Measurements from ENCODE around the gene CPTP.
"Not testable (repeated sequence)": the region's sequence is repeated elsewhere in the genome, so short reads cannot be mapped to it uniquely, and the experiment has no call there.

The CPTP gene

DNA sequence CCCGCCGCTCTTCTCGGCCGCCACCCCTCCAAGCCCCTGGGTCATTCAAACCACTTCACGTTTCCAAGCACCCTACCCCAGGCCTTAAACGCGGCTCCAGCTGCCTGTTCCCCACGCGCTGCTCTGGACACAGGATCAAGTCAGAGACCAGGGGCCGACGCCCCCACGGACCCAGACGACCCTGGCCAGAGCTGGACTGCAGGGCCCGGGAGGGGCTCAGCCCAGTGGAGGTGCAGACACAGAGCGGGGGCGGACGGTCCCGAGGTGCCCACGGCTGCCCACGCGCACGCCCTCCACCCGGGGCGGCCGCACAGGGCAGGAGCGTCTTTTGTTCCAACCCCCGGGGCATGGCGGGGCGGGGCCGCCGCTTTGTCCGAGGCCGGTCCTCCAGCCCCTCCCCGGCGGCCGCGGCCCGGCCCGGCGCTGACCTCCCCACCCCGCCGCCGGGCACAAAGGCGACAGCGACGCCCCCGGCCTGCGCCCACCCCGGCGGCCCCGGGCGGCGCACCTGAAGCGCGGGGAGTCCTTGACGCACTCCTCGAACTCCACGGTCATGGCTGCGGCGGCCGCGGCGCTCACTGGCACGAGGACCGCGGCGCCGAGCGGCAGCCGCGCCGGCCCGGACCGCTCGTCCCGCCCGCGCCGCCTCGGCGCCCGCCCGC is 17.2 kb upstream of the CPTP start:
- no peak for DNase-seq

DNA sequence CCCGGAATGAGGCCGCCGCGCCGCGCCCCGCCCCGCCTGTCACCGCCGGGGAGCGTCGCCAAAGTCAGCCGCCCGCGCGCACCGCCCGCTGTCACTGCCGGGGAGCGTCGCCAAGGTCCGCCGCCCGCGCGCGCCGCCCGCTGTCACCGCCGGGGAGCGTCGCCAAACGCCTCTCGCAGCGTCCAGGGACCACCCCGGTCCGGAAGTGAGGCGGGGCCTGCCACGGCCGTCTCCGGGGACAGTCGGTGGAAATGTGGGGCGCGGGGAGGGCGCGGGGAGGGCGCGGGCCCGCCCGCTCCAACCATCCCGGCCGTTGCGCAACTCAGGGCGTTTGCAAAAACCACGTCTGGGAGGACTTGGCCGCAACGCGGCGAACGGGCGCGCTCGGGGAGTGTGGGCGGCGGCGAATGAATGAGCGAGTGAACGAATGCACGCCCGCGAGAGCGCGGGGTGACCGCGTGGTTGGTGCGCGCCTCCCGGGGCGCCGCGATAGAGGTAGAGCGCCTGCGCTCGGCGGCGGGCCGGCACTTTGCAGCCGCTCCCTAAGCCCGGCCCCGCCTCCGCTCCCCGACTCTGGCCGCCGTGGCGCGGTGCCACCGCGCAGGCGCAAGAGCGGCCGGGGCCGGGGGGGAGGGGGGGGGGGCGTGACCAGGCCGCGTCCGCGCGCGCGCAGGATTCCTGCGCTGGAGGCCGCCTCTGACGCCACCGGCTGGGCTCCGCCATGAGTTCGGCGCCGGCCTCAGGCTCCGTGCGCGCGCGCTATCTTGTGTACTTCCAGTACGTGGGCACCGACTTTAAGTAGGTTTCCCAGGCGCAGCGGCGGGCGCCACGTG is 16.5 kb upstream of the CPTP start, which contains the start of the genes ACAP3 and PUSL1:
Gene ACAP3 (minus strand): TSS at position 8 of the 833 bp plus-strand sequence. CDS start 115 bp downstream, outside the sequence.
Gene PUSL1 (plus strand): TSS at position 675 of the 833 bp plus-strand sequence. CDS start 47 bp downstream, at position 722.
- peak; percentile 91 for DNase-seq

DNA sequence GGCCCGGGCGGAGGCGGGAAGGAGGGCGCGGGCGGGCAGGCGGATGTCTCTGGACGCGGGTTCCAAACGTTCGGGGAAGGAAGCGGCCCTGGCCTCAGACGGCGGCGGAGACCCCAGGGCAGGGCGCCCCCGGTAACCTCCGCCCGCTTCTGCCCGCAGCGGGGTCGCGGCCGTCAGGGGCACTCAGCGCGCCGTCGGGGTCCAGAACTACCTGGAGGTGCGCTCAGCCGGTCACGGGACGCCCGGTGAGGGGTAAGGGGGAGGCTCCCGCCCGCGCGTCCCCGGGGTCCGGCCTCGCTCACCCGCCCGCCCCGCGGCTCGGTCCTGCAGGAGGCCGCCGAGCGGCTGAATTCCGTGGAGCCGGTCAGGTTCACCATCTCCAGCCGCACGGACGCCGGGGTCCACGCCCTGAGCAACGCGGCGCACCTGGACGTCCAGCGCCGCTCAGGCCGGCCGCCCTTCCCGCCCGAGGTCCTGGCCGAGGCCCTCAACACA is 15.8 kb upstream of the CPTP start:
- no peak for DNase-seq

- DNase-seq: peak; percentile 13
Observed at GRCh38 chr1:1309251-1310108, 15.1 kb upstream of the CPTP start.

DNA sequence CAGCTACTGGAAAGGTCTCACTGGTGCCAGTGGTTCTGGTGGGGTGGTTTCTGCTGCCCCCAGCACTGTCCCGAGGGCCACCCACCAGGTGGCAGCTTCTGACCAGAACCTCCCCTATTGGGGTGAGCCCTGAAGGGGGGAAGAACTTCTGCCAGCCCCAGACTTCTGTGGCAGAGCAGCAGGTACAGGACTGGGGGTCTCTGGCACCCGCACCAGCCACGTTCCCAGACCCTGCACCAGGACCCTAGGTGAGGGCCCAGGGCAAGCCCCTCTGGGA is 14.6 kb upstream of the CPTP start:
- no peak for DNase-seq

GRCh38 chr1:1310476-1311053 is 14.0 kb upstream of the CPTP start:
- DNase-seq: no peak

DNA sequence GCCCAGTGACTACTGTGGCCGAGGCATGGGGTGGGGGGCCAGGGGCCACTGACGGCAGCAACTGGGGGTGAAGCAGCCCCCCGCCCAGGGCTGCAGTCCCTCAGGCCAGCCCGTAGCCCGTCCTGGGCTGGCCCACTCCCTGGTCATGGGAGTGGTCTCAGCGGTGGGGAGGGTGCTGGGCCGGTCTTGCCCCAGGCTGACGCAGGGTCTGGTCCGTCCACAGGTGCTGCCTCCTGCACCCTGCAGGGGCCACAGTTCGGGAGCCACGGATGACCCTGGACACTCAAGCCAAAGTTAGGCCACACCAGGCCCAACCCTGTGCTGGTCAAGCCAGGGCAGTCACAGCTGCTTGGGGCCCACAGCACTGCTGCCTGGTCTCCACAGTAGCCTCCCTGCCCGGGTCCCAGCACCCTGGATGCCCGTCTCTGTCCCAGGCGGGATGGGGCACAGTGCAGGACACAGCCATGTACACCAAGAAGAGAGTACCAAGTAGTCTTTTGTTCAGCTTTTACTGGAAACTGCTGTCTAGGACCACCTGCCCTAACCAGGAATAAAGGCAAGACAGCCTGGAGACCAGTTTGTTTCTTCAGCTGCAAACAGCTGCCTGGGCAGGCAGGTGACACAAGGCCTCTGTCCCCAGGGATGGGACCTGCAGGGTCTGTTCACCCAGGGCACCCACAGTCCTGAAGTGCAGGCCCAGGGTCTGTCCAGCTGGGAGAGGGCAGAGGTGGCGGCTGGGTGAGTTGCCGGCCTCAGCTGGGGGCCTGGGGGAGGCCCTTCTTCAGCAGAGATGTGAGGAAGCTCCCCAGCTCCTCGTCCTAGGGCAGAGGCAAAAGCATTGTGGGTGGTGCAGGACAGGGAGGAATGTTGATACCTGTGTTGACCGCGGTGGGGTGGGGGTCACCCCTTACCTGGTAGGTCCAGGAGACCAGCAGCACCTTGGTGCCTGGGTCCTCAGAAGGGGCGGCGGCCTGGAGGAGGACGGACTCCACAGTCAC is 13.2 kb upstream of the CPTP start:
- no peak for DNase-seq

GRCh38 chr1:1312450-1313314 is 11.9 kb upstream of the CPTP start:
- no peak for DNase-seq

DNA sequence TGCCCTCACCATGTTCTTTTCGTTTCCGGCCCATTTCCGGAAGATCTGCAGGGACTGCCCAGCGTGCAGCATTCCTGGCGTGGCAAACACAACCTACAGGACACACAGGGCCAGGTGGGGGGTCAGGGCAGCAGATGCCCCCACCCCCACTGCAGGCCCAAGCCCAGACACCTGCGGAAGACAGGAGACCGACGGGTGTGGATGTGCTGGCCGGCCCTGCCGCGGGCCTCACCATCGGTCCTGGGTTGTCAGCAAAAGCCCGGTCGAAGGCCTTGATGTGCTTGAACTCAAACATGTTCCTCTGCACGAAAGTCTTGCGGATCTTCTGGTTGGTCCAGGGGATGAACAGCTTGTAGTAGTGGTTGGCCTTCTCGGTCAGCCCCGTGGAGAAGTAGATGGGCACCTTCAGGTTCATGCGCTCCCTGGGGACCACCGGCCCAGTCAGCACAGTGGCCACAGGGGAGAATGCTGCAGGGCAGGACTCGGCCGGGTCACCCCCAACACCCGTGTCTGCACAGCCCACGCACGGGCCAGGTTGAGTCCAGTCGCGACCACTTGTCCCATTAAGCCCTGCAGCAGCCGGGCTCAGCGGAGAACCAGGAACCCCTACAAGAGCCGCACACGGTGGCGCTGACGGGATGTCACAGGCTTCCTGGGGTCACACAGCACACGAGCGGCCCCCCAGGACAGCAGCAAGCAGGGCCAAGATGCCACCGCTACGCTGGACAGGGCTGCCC is 10.9 kb upstream of the CPTP start:
- DNase-seq: no peak

DNA sequence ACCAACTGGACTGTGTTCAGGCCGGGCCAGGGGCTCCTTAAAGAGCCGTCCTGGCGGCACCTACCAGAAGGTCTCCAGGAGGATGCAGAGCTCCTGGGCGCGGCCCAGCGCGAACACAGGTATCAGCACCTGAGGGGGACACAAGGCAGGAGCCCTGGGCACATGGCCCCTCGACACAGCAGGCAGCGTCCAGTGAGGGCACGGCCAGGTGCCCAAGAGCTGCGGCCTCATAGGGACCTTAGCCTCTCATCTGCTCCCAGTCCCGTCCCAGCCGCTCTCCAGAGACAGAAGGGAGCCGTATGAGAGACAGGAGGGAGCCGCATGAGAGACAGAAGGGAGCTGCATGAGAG is 10.4 kb upstream of the CPTP start:
- no peak for DNase-seq

DNA sequence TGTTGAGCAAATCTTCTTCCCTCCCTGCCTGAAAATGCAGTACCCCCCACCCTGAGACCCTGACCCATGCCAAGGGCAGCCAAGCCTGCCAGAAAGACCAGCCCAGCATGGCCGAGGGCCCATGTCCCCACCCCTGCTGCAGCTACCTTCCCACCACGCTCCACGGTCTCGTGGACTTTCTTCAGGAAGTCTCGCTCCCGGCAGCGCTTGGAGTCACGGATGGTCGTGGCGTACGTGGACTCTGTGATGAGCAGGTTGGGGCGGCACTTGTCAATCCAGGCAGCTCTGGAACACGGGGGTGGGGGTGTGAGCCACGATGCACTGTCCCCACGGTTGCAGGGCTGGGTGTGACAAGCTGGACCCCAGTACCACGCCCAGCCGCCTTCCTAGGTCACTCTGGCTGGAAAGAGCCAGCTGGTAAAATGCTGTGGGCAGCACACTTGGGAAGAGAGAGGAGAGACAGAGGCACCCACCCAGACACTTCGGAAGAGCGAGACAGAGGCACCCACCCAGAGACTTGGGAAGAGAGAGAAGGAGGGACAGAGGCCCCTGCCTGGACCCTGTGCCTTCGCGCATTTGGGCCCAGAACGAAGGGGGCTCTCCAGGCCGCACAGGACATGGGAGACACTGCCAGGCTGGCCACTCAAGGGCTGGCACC is 9.8 kb upstream of the CPTP start:
- no peak for DNase-seq

DNA sequence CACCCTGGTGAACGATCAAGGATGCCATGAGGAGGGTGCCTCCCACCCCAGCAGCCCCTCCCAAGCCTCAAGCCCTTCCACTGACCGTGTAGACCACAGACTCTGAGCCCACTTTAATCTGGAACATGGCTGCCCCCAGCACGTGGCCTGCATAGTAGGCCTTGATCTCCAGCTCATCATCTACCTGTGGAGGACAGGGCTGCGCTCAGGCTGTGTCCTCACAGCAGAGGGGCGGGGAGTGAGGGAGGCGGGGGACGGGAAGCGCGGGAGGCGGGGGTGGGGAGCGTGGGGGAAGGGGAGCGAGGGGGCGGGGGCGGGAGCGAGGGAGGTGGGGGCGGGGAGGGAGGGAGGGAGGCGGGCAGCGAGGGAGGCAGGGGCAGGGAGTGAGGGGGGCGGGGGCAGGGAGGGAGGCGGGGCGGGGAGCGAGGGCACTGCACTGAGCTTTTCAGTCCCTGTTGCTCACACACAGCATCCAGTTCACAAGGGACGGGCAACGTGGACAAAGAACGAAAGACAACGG is 9.1 kb upstream of the CPTP start:
- DNase-seq: no peak

GRCh38 chr1:1316199-1316598 is 8.4 kb upstream of the CPTP start:
- DNase-seq: not testable (repeated sequence)

DNA sequence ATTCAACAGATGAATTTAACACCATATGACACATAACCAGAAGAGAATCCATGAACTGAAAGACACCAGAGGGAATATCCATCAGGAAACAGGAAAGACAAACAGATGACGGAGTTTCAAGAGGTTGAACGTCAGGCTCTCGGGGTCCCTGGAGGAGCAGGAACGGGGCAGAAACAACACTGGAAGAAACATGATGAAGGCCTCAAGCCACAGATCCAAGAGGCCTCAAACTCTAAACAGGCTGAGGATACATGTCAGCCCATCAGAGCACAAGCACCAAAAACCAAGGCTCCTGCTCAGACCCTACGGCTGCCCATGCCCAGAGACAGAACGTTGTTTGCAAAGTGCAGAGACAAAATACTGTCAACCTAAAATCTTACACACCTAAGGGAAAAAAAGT is 7.2 kb upstream of the CPTP start:
- DNase-seq: no peak

DNA sequence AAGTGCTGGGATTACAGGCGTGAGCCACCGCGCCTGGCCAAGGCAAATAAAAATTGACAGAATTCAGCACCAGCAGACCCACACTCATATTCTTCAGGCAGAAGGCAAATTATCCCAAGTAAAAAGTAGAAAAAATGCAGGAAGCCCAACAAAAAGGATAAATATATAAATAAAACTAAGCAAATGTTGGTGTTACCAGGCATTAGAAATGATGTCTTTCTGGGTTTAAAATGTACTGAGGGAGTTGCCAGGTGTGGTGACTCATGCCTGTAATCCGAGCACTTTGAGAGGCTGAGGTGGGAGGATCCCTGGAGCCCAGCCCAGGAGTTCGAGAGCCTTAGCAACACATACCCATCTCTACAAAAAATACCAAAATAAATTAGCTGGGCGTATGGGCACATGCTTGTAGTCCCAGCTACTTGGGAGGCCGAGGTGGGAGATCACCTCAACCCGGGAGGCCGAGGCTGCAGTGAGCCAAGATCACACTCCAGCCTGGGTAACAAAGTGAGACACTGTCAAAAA is 6.4 kb upstream of the CPTP start:
- no peak for DNase-seq

- DNase-seq: no peak
Observed at GRCh38 chr1:1318777-1319645, 5.6 kb upstream of the CPTP start.

GRCh38 chr1:1319646-1319941 is 5.0 kb upstream of the CPTP start:
- DNase-seq: no peak
